Measurements from ENCODE around the gene PDE4B.

Gene PDE4B

DNA sequence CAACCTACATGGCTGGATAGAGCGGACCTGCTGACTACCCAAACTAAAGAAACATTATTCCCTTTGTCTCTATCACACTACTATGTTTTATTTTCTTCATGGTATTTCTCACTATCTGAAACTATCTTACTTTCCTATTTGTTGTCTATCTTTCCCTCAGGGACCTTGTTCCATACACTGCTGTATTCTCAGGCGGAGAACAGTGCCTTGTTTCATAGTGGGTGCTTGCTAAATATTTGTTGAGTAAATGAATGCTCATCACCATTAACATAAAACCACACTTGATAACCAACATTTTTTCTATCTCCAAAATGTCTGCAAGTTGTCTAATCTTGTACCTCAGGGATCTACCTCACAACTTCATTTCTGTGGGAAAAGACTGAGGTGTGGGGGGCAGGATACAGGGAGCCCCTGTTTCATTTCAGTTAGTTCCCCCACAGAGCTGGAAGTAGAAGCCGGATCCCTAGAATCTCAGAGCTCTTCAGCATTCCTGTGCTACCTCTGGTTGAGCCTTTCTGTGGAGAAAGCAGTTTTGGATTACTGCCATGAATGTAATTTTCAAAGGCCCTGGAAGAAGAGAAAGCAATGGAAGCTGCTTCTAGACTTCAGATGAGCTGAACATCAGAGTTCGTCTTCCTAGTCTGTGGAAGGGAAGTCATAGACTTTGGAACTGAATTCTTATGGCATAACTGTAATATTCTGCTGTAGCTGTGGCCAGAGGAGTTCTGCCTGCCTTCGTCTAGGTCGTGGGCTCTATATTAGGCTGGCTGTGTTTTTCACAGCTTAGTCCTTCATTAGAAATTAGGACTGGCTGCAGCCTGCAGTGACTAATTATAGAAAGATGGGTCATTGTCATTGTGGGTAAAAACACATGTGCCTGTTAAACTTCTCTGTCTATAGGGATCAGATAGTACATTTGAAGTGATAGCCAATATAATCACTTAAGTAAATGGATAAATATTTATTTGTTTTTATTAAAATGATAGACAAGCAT, 448.1 kb downstream of the PDE4B start:
- DNase-seq (ENCODE audit: low spot score): no peak

GRCh38 chr1:66242646-66243547, 450.2 kb downstream of the PDE4B start:
- DNase-seq (ENCODE audit: low spot score): peak; percentile 83

- DNase-seq (ENCODE audit: low spot score): no peak
Observed at GRCh38 chr1:66243548-66244130, 450.9 kb downstream of the PDE4B start.

DNA sequence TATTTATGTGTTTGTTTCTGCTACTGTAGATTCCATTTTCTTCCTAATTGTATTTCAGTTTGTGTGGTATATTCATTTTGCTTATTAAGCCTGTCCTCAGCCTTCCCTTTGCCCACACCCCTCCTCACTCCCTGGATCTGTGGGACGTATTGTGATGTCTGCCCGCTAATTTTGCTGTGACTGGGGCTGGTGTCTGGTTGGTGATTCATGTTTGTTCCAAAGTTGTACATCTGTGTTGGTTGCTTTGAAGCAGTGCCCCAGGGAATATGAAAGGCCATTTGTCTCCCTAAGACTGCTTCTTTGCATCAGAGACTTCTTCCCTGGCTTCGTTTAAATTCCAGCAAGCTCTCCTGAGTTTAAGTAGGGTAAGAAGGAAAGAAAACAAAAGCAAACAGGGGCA, 451.7 kb downstream of the PDE4B start:
- no peak for DNase-seq (ENCODE audit: low spot score)

DNA sequence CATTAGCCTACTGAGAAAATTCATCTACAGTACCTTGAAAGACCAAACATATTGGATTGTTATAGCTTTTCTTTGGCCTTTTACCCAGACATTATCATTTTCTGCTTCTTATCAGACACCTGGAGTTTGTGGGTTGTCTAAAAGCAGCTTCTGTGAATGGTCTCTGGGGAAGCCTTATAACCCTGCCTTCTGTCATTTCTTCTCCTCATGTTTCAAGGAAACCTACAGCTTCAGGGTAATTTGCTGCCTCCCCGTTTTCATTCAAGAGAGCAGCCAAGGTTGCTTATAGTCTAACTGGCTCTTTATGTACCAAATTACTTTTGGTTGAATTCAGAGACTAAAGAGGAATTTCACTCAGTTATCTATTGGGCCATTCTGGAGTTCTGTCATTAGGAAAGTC, 453.0 kb downstream of the PDE4B start:
- no peak for DNase-seq (ENCODE audit: low spot score)

DNA sequence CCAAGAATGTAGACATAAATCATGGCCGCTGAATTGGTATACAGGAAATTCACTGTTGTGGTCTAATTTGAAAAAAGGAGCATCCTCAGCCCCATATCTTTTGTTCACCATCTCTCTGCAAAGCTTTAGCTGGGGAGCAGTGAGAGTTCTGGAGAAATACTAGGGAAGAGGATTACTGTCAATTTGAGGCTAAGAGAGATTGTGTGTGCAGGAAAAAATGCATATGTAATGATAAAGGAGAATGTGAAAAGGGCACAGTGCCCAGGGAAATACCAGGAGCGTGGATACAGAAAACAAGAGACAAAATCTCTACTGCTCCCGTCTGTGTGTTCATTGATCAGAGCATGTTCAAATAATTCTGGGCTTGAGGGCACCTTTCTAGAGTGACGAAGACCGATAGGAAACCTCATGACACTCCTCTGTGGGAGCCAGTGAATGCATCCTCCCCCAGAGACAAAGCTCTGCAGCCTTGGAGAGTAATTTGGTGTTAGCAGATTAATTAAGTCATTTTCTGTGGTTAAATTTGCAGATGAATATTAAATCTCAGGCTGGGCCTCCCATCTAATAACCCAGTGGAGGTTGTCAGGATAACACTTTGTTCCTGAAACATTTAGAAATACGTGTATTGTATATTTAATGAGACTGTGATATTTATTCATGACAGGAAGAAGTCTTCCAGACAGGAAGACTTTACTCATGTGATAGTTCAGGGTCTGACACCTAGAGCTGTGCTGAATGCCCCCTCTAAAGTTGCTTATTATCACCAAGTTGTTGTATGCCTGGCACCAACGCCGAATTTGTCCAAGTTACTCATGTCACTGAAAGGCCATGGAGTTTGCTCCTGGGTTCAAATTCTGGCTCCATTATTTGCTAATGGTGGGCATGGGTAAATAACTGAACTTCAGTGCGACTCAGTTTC, 453.9 kb downstream of the PDE4B start:
- DNase-seq (ENCODE audit: low spot score): no peak

- no peak for DNase-seq (ENCODE audit: low spot score)
Observed at GRCh38 chr1:66247415-66248208, 454.9 kb downstream of the PDE4B start.

- no peak for DNase-seq (ENCODE audit: low spot score)
Observed at GRCh38 chr1:66248257-66248656, 455.6 kb downstream of the PDE4B start.

DNA sequence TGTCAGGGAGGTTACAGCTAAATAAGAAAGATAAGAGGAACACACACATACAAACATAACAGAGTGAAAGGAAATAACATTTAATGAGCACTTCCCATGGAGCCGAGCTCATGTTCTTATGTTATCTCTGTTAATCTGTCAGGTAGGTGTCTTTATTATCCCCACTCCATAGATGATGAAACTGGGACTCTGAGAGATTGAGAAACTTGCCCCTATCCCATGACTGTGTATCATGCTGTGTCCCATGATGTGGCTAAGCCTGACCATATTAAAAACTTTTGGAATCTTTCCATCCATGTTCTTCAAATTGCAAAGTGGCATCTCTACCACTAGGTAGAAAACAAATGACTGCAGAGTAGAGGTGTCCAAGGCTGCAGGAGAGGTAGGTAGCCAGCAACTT, 456.1 kb downstream of the PDE4B start:
- DNase-seq (ENCODE audit: low spot score): no peak

GRCh38 chr1:66250075-66250474, 457.4 kb downstream of the PDE4B start:
- DNase-seq (ENCODE audit: low spot score): no peak

DNA sequence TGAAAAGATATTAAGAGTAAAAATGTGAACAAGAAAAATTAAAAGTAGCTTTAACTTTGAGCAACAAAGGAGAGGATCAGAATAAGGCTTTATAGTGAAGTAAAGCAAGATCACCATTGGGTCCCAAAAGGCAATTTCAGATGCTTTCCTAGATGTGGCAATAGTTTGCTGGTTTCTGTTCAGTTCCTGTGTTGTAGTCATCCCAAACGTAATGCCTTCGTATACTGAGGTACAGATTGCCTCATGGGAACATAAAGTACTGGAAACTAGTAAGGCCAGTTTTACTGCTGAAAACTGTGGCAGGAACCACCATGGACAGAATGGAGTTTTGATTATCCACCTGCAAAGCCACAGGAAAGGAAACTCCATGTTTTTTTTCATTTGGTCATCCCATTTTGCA, 457.8 kb downstream of the PDE4B start:
- no peak for DNase-seq (ENCODE audit: low spot score)

- DNase-seq (ENCODE audit: low spot score): no peak
Observed at GRCh38 chr1:66251546-66251945, 458.9 kb downstream of the PDE4B start.

GRCh38 chr1:66253330-66253921, 460.7 kb downstream of the PDE4B start:
- DNase-seq (ENCODE audit: low spot score): no peak

DNA sequence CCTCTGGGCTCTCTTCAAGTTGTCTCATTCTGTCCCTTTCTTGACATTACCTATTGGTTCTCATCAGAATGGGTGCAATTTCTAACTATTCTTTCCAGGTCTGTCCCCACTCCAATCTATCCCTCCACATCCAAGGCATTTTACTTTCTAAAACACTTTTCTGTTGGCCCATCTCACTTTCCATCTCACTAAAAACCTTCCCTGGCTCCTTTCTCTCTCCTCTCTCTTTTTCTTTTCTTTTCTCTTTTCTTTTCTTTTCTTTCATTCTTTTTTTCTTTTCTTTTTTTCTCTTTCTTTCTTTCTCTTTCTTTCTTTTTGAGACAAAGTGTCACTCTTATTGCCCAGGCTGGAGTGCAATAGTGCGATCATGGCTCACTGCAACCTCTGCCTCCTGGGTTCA, 462.1 kb downstream of the PDE4B start:
- no peak for DNase-seq (ENCODE audit: low spot score)

GRCh38 chr1:66256629-66257572, 464.2 kb downstream of the PDE4B start:
- no peak for DNase-seq (ENCODE audit: low spot score)

GRCh38 chr1:66258404-66259105, 465.9 kb downstream of the PDE4B start:
- no peak for DNase-seq (ENCODE audit: low spot score)

DNA sequence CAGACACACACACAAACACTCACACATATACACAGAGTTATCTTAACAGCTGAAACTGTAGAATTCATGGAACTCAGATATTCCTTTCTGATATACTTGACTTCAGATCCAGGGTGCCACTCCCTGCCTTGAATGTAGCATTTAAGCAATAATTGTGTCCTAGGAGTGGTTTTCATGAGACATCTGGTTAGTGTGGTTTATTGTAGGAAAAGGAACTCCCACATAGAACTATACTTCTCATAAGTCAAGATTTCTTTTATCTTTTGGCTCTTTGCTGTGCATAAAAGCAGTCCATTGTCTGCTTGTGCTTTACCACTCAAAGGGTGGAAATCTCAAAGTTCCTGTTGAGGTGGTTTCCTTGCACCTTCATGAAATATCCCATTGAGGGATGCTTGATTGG, 468.7 kb downstream of the PDE4B start:
- DNase-seq (ENCODE audit: low spot score): no peak

DNA sequence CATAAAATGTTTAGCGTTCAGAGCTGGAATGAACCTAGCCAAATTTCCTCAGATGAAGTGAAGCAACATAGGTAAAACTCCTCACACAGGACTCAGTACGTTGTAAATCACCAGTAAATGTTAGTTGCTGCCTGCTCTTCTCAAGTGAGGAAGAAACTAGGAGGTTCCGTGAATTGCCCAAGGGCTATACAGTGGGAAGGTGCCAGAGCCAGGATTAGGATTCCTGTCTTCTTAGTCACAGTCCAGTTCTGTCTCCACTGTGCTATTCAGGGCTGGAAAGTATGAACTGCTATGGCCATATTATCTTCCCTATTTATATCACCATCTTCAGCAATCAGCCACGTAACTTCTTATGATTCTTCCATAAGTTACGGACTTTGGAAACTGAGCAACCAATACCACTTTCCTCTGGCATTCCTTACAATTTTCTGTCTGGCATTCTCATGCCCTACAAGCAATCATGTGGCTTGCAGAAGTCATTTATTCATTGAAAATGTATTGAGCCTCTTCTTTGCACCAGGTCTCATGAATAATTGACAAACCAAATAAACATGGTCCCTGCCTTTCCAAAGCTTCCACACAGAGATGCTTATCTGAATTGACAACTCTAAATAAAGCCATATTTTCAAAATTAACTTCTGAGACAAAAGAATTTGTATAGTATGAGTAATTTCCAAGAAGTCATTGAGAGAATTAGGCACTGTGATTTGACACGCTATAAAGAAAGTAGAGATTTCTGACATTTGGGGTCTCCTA, 469.7 kb downstream of the PDE4B start:
- DNase-seq (ENCODE audit: low spot score): no peak

Data from ecto neural progenitor cell (in vitro differentiated cells).